Measurements from ENCODE around the gene PPP1R12B.
A peak's percentile ranks its signal among the peaks of the same experiment; 100 is the strongest.
"Not testable (repeated sequence)": the region's sequence is repeated elsewhere in the genome, so short reads cannot be mapped to it uniquely, and the experiment has no call there.

PPP1R12B gene

GRCh38 chr1:202405928-202406327, 57.4 kb downstream of the PPP1R12B start:
- DNase-seq: no peak

- not testable (repeated sequence) for DNase-seq
These were observed 58.4 kb downstream of the PPP1R12B start for GRCh38 chr1:202406896-202407295.

- not testable (repeated sequence) for DNase-seq
These were observed 58.9 kb downstream of the PPP1R12B start for GRCh38 chr1:202407378-202407777.

- DNase-seq: not testable (repeated sequence)
These were observed 61.8 kb downstream of the PPP1R12B start for GRCh38 chr1:202410251-202410650.

- DNase-seq: peak; percentile 14
These were observed 62.4 kb downstream of the PPP1R12B start for GRCh38 chr1:202410854-202411357.

- DNase-seq: no peak
These were observed 62.9 kb downstream of the PPP1R12B start for GRCh38 chr1:202411422-202411821.

- DNase-seq: not testable (repeated sequence)
These were observed 63.9 kb downstream of the PPP1R12B start for GRCh38 chr1:202412421-202412820.

GRCh38 chr1:202416641-202417040, 68.1 kb downstream of the PPP1R12B start:
- no peak for DNase-seq

GRCh38 chr1:202417141-202417540, 68.6 kb downstream of the PPP1R12B start:
- DNase-seq: not testable (repeated sequence)

GRCh38 chr1:202417762-202418201, 69.3 kb downstream of the PPP1R12B start:
- not testable (repeated sequence) for DNase-seq

- not testable (repeated sequence) for DNase-seq
These were observed 71.2 kb downstream of the PPP1R12B start for GRCh38 chr1:202419731-202420130.

- DNase-seq: not testable (repeated sequence)
These were observed 72.1 kb downstream of the PPP1R12B start for GRCh38 chr1:202420422-202421094.

- not testable (repeated sequence) for DNase-seq
These were observed 74.2 kb downstream of the PPP1R12B start for GRCh38 chr1:202422709-202423108.

- not testable (repeated sequence) for DNase-seq
These were observed 75.8 kb downstream of the PPP1R12B start for GRCh38 chr1:202424260-202424659.

GRCh38 chr1:202430111-202430510, 81.6 kb downstream of the PPP1R12B start:
- not testable (repeated sequence) for DNase-seq

GRCh38 chr1:202432338-202432737, 83.8 kb downstream of the PPP1R12B start:
- DNase-seq: not testable (repeated sequence)

GRCh38 chr1:202433155-202434043, 84.9 kb downstream of the PPP1R12B start:
- no peak for DNase-seq

- DNase-seq: no peak
These were observed 85.6 kb downstream of the PPP1R12B start for GRCh38 chr1:202434059-202434458.

GRCh38 chr1:202438393-202439174, 90.1 kb downstream of the PPP1R12B start:
- no peak for DNase-seq

- DNase-seq: no peak
These were observed 90.8 kb downstream of the PPP1R12B start for GRCh38 chr1:202439308-202439707.

GRCh38 chr1:202448140-202448539, 99.6 kb downstream of the PPP1R12B start:
- not testable (repeated sequence) for DNase-seq

GRCh38 chr1:202451641-202452040, 103.1 kb downstream of the PPP1R12B start:
- not testable (repeated sequence) for DNase-seq

- DNase-seq: no peak
These were observed 104.0 kb downstream of the PPP1R12B start for GRCh38 chr1:202452508-202452907.
